Transverse colon (tissue), 4 donors: Measurements from ENCODE around the gene PTPRN2. TPM values are rescaled to one million over a fixed set of nuclear protein-coding genes. Genes with fewer than 3 reads are reported as not detected.

Experiments used
- DNase-seq: peaks from one replicate; pipeline ENCODE4 v3.0.0-alpha.2; 2019
- H3K27ac ChIP-seq, 4 donors: fragments of 200-600 bp; sonication (generic); 2 replicates each; pipeline ENCODE4 v1.5.1; 2016 to 2018; ENCODE audit warnings: inconsistent platforms in 4 of 4
- H3K27me3 ChIP-seq: fragments of 200-600 bp; sonication (generic); 2 replicates; pipeline ENCODE4 v1.5.1; 2017; ENCODE audit warnings: inconsistent platforms
- H3K36me3 ChIP-seq, 4 donors: fragments of 200-600 bp; sonication (generic); 2 replicates each; pipeline ENCODE4 v1.5.1; 2017 to 2019; ENCODE audit warnings: inconsistent platforms in 4 of 4
- H3K4me1 ChIP-seq, 4 donors: fragments of 200-600 bp; sonication (generic); 2 replicates each; pipeline ENCODE4 v1.5.1; 2017 to 2020; ENCODE audit warnings: inconsistent platforms in 4 of 4
- H3K4me3 ChIP-seq, 4 donors: fragments of 200-600 bp; sonication (generic); 1 replicate in 1 of 4; 2 replicates in 3 of 4; pipeline versions ENCODE4 v1.5.1 to v1.6.1; 2017 to 2019; ENCODE audit warnings: inconsistent platforms in 4 of 4
- H3K9me3 ChIP-seq, 2 donors: fragments of 200-600 bp; sonication (generic); 2 replicates each; pipeline ENCODE4 v1.5.1; 2017 to 2019; ENCODE audit warnings: inconsistent platforms in 2 of 2
- EP300 ChIP-seq: sonication (generic); formaldehyde crosslinking; IDR thresholded peaks from one replicate; pipeline ENCODE4 v1.6.1; 2017; ENCODE audit warnings: antibody characterized with exemption, low read depth
- POLR2A ChIP-seq: fragments of 450-650 bp; IDR thresholded peaks from one replicate; pipeline ENCODE4 v1.6.1; 2016; ENCODE audit warnings: antibody characterized with exemption, mild to moderate bottlenecking, moderate library complexity
- POLR2AphosphoS5 ChIP-seq, 3 donors: sonication (generic); formaldehyde crosslinking; IDR thresholded peaks; one replicate each; pipeline ENCODE4 v1.6.1; 2016; ENCODE audit warnings: antibody characterized with exemption in 3 of 3
- WGBS, 2 donors: methylation state at CpG; one replicate each; pipeline ENCODE4 v1.1.5; 2018; ENCODE audit warnings: low coverage in 1 of 2; 5-methylcytosine and 5-hydroxymethylcytosine counted together
- in situ Hi-C, 4 donors: fragments of 200-750 bp; cut with MboI; loops; one replicate each; pipeline versions ENCODE4 v1.15.0 to v1.15.1; 2017; ENCODE audit warnings: low sequenced_read_pairs in 3 of 4, low pct_ligation_motif_present in 1 of 4, low pct_unique_long_range_greater_than_20kb in 1 of 4
- intact Hi-C: fragments of 100-400 bp; cut with DNase I; formaldehyde crosslinking; loops from one replicate; pipeline ENCODE4 v1.15.1; 2023; ENCODE audit warnings: low total_unique reads
- total RNA-seq, 4 donors: library from RNA; depleted of rRNA; stranded (reverse); fragments of >200 nt; gene quantifications; one replicate each; pipeline ENCODE4 v1.1.0, GENCODE V29; 2016
- TF ChIP-seq, protein P1 (sequence below), 5 experiments: fragments of 200-600 bp in 3 of 5; fragments of 450-650 bp in 2 of 5; sonication (generic) in 3 of 5; IDR thresholded peaks; 1 replicate in 2 of 5; 2 replicates in 3 of 5; pipeline ENCODE4 v1.5.1; 2016 to 2017; ENCODE audit warnings: antibody characterized with exemption in 5 of 5, inconsistent platforms in 3 of 5, mild to moderate bottlenecking in 2 of 5, moderate library complexity in 1 of 5

Gene PTPRN2
- total RNA-seq, 4 donors from 2014 or later: 15.4 to 31.1 (median 21.8) TPM

- Histone ChIP-seq H3K27ac (no peak overlapping the region), H3K4me3 (no peak overlapping the region), H3K36me3 (no peaks in the 10 kb centered on the region), H3K9me3 (no peaks in the 10 kb centered on the region), H3K27me3 (no peaks in the 10 kb centered on the region), H3K4me1 (no peaks in the 10 kb centered on the region)
- intact Hi-C loops: no loop called here
- TF ChIP-seq POLR2A (no peak), EP300 (no peak), POLR2AphosphoS5 (IDR thresholded peaks at IDR 0.05) (no peak)
- TF ChIP-seq, protein P1, sequence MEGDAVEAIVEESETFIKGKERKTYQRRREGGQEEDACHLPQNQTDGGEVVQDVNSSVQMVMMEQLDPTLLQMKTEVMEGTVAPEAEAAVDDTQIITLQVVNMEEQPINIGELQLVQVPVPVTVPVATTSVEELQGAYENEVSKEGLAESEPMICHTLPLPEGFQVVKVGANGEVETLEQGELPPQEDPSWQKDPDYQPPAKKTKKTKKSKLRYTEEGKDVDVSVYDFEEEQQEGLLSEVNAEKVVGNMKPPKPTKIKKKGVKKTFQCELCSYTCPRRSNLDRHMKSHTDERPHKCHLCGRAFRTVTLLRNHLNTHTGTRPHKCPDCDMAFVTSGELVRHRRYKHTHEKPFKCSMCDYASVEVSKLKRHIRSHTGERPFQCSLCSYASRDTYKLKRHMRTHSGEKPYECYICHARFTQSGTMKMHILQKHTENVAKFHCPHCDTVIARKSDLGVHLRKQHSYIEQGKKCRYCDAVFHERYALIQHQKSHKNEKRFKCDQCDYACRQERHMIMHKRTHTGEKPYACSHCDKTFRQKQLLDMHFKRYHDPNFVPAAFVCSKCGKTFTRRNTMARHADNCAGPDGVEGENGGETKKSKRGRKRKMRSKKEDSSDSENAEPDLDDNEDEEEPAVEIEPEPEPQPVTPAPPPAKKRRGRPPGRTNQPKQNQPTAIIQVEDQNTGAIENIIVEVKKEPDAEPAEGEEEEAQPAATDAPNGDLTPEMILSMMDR (IDR thresholded peaks at IDR 0.05): no peak
- in situ Hi-C loops: no loop called here
- 81 to 89% methylated on average over 3 to 14 of the region's 14 CpGs for WGBS, 2 donors
- no peak for DNase-seq
Measured at GRCh38 chr7:158479664-158480025, 108.0 kb downstream of the PTPRN2 start.

DNA sequence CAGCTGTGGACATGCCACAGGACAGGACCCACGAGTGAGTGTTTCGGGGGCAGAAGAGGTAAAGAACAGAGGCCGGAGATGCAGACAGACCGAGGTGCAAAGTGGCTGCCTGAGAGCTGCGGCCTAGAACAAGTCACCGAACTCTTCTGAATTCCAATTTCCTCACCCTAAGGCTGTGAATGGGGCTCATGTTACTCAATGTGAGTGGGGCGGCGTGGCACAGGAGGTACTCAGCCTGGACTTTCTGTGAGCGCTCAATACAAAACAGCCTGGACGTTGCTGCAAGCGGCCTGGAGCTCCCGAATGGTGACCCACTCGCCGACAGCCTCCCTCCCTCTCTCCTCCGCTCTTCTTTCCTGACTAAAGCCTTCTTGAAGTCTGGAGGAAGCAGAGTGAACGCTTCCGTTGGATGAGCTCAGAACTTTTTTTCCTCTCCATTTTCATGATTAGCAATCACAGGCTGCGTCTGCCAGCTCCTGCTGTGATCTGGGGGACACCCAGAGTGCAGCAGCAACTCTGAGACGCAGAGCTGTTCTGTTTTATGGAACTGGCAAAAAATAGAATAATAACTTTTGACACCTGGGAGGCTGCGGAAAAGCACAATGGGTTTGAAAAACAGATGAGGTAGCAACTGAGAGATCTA is 108.5 kb downstream of the PTPRN2 start:
- TF ChIP-seq POLR2A (no peak), POLR2AphosphoS5 (IDR thresholded peaks at IDR 0.05) (no peak), EP300 (no peak)
- TF ChIP-seq, protein P1 (IDR thresholded peaks at IDR 0.05): no peak
- DNase-seq: no peak
- in situ Hi-C loops: no loop called here

GRCh38 chr7:158477866-158478265 is 109.8 kb downstream of the PTPRN2 start:
- no peak overlapping the region for H3K4me3 ChIP-seq
- H3K4me1 ChIP-seq: no peaks in the 10 kb centered on the region
- no peak overlapping the region for H3K27ac ChIP-seq
- H3K36me3 ChIP-seq: no peaks in the 10 kb centered on the region
- TF ChIP-seq, protein P1 (IDR thresholded peaks at IDR 0.05): no peak
- TF ChIP-seq POLR2AphosphoS5 (IDR thresholded peaks at IDR 0.05): no peak
- no peak for TF ChIP-seq POLR2A
- no peak for TF ChIP-seq EP300
- no peaks in the 10 kb centered on the region for H3K9me3 ChIP-seq
- intact Hi-C loops (no loop called here), in situ Hi-C loops (no loop called here)
- H3K27me3 ChIP-seq: no peaks in the 10 kb centered on the region
- no peak for DNase-seq
- WGBS, 2 donors: 93% methylated on average over 13 of the region's 13 CpGs; no CpG with 5 or more reads in 1 of the 2 donors

More for the DNA sequence above, 108.5 kb downstream of the PTPRN2 start:
- Histone ChIP-seq H3K4me1 (no peaks in the 10 kb centered on the region), H3K27me3 (no peaks in the 10 kb centered on the region), H3K27ac (no peak overlapping the region), H3K4me3 (no peak overlapping the region), H3K9me3 (no peaks in the 10 kb centered on the region), H3K36me3 (no peaks in the 10 kb centered on the region)
- 58 to 82% methylated on average over 3 to 20 of the region's 20 CpGs for WGBS, 2 donors
- intact Hi-C loops: no loop called here

DNA sequence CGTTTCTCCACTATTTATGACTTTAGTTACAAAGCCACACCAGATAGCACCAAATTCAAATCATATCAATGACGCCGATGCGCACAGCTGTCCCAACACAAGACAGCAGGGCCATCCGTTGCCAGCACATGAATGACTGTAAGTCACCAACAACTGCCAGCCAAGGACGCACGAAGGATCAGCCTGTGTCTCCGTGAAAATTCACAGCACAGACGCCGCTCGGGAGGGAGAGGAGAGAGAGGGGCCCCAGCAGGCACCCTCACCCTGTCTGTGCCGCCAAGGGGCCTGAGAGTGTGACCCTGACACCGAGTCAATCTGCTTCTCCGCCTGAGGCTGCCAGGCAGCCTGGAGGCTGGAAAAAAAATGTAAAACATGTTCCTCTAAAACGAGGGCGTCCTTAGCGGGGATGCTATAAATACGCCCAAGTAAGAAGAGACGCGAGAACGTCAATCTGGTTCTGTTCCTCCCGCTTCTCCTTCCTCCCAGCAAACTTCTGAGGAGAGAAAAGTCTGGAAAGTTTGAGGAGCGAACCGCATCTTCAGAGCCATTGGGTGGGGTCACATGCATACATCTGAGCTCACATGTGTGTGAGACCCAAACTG is 111.2 kb downstream of the PTPRN2 start:
- Histone ChIP-seq H3K36me3 (no peaks in the 10 kb centered on the region), H3K4me3 (no peak overlapping the region), H3K4me1 (no peaks in the 10 kb centered on the region), H3K27me3 (no peaks in the 10 kb centered on the region), H3K27ac (no peak overlapping the region), H3K9me3 (no peaks in the 10 kb centered on the region)
- WGBS, 2 donors: 76 to 80% methylated on average over 12 to 24 of the region's 24 CpGs
- intact Hi-C loops: no loop called here
- no peak for DNase-seq
- TF ChIP-seq, protein P1 (IDR thresholded peaks at IDR 0.05): no peak
- TF ChIP-seq POLR2AphosphoS5 (IDR thresholded peaks at IDR 0.05) (no peak), EP300 (no peak), POLR2A (no peak)
- in situ Hi-C loops: no loop called here
